HepG2 (cell line): Measurements from ENCODE around the gene TMBIM4.

Experiments used
- ARNT ChIP-seq: fragments of 450-650 bp; IDR thresholded peaks from 2 replicates; pipeline ENCODE4 v1.6.1; 2017
- ETV6 ChIP-seq: sonication (generic); formaldehyde crosslinking; conservative IDR thresholded peaks from 2 replicates; pipeline ENCODE4 v1.4.0; 2020; ENCODE audit warnings: missing genetic modification reagents
- POLR2A ChIP-seq, 2 experiments: IDR thresholded peaks; 2 replicates each; pipeline ENCODE4 v1.6.1; 2011; ENCODE audit warnings: low read depth in 2 of 2, low read length in 2 of 2, mild to moderate bottlenecking in 1 of 2, moderate library complexity in 1 of 2; ENCODE audit not compliant: insufficient read depth in 1 of 2
- POLR2AphosphoS5 ChIP-seq: IDR thresholded peaks from 2 replicates; pipeline ENCODE4 v1.6.1; 2012; ENCODE audit warnings: low read depth, low read length
- SIN3A ChIP-seq: IDR thresholded peaks from 2 replicates; pipeline ENCODE4 v1.6.1; 2011; ENCODE audit warnings: low read depth, mild to moderate bottlenecking, control low read depth, low read length, borderline replicate concordance

DNA sequence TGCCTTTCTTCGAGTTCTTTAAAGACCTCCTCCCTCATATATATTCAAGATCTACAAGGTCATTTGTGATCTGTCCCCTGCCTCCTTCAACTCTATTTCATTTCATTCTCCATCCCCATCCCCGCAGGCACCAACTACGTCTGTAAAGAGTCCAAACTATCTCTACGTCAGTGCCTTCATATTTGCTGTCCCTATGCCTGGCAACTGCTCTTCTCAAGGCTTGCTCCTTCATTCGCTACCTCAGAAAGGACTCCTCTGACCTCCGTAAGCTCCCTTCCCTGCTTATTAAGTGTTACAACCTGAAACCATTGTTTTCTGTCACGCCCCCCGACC, 39.9 kb downstream of the TMBIM4 start:
- TF ChIP-seq ARNT: no peak
- no peak for TF ChIP-seq SIN3A
- TF ChIP-seq POLR2AphosphoS5: no peak
- TF ChIP-seq POLR2A (IDR thresholded peaks at IDR 0.05; ENCODE audit: insufficient read depth in 1 of 2, low read depth in 2 of 2, low read length in 2 of 2): no peak
- no peak for TF ChIP-seq ETV6 (CRISPR knock-in tag)
